ENCODE data around the gene KIFC1. TPM values are rescaled to one million over a fixed set of nuclear protein-coding genes. Genes with fewer than 3 reads are reported as not detected.

Gene KIFC1
- total RNA-seq, 1 experiment from 2014 or later = 64.8 TPM

GRCh38 chr6:33425668-33426577, 34.3 kb downstream of the KIFC1 start:
- peak; percentile 62 for DNase-seq (ENCODE audit: low spot score)

DNA sequence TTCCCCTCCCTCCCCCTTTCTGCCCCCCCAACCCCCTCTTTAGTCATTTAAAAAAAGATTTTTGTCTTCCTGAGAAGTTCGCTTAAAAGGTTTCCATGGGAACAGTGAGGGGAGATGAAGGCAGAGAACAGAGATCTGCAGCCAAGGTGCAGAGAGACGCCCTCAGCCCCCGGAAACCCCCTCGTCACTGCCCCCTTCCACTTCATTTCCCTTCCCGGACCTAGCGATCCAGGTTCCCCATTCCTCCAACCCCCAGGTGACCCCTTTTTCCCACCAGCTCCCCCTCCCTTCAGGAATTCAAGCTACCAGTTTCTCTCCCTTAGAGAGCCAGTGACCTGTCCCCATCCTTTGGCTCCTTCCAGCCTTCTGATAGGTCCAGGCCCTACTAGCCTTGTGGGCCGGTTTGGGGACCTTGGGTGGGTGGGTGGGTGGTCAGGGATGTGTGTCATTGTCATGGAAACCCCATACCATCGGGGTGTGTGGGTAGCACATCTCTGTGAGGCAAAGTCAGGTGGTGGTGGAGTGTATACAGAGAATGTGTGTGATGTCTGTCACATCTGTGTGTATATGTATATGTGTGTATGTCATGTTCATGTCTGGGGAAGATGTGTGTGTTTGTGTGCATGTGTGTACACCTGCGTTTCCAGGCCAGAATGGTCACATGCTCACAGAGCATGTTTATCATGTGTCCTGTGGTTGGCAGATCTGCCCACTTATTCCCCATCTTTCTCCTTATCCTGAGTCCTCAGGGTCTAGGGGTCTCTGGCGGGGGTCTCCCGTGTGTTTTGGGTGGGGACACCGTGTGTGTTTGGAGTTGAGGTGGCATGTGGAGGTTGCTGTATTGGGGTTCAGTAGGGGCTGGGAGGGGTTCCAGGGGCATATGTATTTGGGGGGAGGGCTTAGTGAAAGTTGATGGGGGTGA, 35.2 kb downstream of the KIFC1 start:
- no peak for DNase-seq (ENCODE audit: low spot score)

- DNase-seq (ENCODE audit: low spot score) = peak; percentile 28
Measured at GRCh38 chr6:33427585-33428223, 36.1 kb downstream of the KIFC1 start.

DNA sequence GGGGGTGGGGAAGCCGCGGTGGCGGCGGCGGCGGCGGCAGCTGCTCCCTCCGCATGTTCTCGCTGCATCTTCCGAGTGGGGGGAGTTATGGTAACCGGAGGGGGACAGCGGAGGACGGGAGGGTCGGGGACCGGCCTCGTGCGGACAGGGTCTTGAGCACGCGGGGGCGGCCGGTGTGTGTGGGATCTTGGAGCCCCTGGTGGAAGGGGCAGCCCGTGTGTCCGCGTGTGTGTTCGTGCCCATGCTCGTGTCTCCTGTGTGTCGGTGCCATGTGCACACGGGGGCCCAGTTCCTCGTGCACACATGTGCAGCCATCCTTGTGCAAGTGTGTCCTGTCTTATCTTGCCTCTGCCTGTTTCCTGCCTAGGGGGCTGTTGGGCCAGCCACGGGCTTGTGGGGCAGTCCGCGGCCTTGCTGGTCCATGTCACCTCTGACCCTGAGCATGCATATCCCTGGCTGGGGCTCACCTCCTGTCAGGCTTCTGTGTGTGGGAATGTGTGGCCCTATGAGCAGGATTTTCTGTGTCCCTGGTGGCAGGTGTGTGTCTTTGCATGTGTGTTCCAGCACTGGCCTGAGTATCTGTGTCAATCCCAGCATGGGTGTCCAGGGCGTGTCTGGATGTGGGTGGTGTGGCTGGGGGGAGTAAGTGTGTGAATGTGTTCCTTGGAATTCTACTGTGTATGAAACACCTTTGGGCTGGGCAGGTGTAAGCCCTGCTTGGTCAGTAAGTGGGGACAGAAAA, 36.8 kb downstream of the KIFC1 start:
- DNase-seq (ENCODE audit: low spot score) = peak; percentile 58

GRCh38 chr6:33428966-33429749, 37.5 kb downstream of the KIFC1 start:
- no peak for DNase-seq (ENCODE audit: low spot score)

GRCh38 chr6:33429750-33430052, 38.1 kb downstream of the KIFC1 start:
- no peak for DNase-seq (ENCODE audit: low spot score)

- no peak for DNase-seq (ENCODE audit: low spot score)
Measured at GRCh38 chr6:33430334-33430733, 38.7 kb downstream of the KIFC1 start.

- peak; percentile 47 for DNase-seq (ENCODE audit: low spot score)
Measured at GRCh38 chr6:33430991-33431879, 39.6 kb downstream of the KIFC1 start.

- DNase-seq (ENCODE audit: low spot score) = no peak
Measured at GRCh38 chr6:33431880-33432541, 40.4 kb downstream of the KIFC1 start.

- no peak for DNase-seq (ENCODE audit: low spot score)
Measured at GRCh38 chr6:33432546-33432945, 40.9 kb downstream of the KIFC1 start.

GRCh38 chr6:33433001-33433543, 41.4 kb downstream of the KIFC1 start:
- DNase-seq (ENCODE audit: low spot score) = no peak

GRCh38 chr6:33433544-33434191, 42.0 kb downstream of the KIFC1 start:
- DNase-seq (ENCODE audit: low spot score) = no peak

DNA sequence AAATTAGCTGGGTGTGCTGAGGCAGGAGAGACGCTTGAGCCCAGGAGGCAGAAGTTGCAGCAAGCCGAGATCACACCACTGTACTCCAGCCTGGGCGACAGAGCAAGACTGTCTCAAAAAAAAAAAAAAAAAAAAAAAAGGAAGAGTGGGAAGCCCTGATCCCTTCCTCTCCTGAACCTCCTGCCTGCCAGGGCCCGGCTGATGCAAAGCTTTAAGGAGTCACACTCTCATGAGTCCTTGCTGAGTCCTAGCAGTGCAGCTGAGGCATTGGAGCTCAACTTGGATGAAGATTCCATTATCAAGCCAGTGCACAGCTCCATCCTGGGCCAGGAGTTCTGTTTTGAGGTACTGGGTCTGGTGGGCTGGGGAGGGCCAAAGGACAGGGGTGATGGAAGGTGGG, 43.3 kb downstream of the KIFC1 start:
- DNase-seq (ENCODE audit: low spot score) = no peak

GRCh38 chr6:33437666-33438065, 46.0 kb downstream of the KIFC1 start:
- no peak for DNase-seq (ENCODE audit: low spot score)

DNA sequence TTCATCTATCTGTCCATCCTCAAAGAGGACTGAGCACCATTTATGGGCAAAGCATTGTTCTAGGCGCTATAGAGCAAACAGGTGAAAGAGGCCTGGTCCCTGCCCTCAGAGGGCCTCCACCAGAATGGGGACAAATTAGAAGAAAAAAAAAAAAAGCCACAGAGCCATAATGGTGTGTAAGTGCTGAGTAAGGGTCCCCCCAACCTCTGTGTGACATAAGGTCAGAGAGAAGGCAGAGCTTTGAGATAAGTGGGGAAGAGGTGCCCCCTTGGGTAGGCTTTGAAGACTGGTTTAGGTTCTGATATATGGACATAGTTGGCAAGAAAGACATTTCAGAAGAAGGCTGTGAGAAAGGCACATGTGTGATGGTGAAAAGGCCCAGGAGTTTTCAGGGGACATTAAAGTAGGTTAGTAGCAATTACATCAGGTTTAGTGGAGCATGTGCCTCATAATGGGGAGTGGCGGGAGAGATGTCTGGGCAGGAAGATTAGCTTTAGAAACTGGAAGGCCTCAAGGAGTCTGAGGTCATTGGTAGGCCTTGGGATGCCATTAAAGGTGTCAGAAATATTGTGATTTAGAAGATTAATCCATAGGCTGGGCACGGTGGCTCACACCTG, 47.5 kb downstream of the KIFC1 start:
- DNase-seq (ENCODE audit: low spot score) = no peak

DNA sequence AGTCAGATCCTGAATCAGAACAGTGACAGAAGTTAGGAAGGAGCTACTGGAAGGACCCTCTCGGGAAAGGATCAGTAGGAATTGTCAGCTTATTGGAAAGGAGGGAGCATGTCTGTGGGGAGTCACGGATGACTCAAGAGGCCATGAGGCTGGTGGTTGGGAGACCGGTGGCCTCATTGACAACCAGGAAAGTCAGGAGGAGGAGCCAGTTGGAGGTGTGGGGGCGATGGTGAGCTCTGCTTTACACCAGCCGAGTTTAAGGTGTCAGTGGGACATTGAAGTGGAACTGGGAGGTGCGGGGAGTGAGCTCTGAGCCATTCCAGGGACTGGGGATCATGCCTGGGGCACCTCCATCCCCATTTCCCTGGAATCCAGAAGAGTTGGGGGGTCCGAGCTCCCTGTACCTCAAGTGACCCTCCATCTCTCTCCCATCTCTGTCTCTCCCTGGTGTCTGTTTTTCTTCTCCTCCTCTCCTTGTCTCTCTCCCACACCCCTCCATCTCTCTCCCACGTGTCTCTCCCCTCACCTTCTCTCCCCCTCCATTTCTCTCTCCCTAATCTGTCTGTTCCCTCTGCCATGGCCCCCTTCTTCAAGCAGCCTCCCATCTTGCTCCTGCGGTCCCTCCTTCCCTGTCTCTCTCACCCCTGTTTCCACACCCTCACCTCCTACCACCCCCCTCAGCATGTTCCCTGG, 48.5 kb downstream of the KIFC1 start:
- DNase-seq (ENCODE audit: low spot score) = no peak
